Right ventricle myocardium superior (tissue), 1 donor: Measurements from ENCODE around the gene SLC6A3. TPM values are rescaled to one million over a fixed set of nuclear protein-coding genes. Genes with fewer than 3 reads are reported as not detected.
"Not testable (repeated sequence)": the region's sequence is repeated elsewhere in the genome, so short reads cannot be mapped to it uniquely, and the experiment has no call there.

ENCODE experiments used
- ATAC-seq: fragments of 200-7000 bp; cut with Tn5 transposase; one replicate; pipeline ENCODE4 v1.9.1; 2020; ENCODE audit warnings: mild to moderate bottlenecking; ENCODE audit not compliant: poor library complexity
- DNase-seq: peaks from one replicate; pipeline ENCODE4 v3.0.0-alpha.2; 2020
- intact Hi-C: fragments of 100-400 bp; cut with DNase I; formaldehyde crosslinking; loops from one replicate; pipeline ENCODE4 v1.11.2; 2022
- total RNA-seq: library from RNA; stranded (reverse); fragmentation: NEBNext Ultra II Directional; extraction: Animal tissue kit (Norgen Biotek cat#: 25700); gene quantifications from one replicate; pipeline ENCODE4 v1.2.1, GENCODE V29; 2021
- donor health status: DM: no; HTN: yes; CAD: no; lungs with severe emphysema.

Gene SLC6A3
- total RNA-seq, 1 donor from 2014 or later: not detected

DNA sequence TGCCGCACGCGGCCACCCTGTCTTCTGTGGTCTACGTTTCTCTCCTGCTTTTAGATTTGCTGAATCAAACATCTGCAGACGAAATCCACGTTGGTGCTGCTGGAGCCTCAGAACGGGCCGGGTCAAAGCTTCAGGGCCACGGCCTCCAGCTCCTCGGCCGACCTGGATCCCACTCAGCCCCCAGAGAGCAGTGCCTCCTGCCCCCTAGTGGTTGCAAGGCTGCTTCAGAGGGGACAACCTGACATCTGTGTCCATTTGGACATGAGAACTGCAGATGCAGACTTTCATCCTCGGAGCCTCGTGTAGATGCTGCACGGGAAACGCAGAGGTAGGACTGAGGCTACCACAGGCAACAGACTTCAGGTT is 23.0 kb upstream of the SLC6A3 start:
- intact Hi-C loops: no loop called here
- peak; percentile 57 for ATAC-seq
- DNase-seq: peak; percentile 32

- DNase-seq (peak; percentile 26), ATAC-seq (no peak)
- intact Hi-C loops: no loop called here
Observed at GRCh38 chr5:1467341-1468246, 22.4 kb upstream of the SLC6A3 start.

DNA sequence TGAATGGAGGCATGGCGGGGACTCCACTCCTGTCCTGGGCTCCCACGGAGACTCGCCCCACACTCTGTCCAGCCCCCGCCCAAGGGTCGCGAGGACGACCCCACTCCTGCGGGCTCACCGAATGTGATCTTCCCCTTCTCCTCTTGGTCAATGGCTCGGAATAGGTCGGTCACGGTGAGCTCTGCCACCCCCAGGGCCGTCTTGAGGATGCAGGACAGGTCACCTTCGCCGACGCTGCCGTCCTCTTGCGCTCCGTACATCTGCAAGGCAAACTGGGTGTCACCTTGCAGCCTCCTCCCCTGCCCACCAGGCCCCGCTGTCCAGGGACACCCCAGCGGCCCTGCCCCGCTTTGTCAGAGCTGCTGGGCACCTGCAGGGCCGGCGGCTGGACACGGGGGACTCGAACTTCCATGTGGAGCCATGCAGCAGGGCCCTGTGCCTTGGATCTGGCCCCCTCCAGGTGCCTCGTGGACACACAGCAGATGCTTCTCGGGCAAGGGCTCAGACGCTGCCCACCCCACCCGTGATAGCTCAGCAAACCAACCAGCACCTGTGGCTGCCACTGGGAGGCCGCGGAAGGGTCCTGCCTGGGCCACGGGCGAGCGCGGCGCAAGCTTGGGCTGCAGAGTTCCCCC is 21.5 kb upstream of the SLC6A3 start:
- intact Hi-C loops: no loop called here
- ATAC-seq: no peak
- peak; percentile 42 for DNase-seq

DNA sequence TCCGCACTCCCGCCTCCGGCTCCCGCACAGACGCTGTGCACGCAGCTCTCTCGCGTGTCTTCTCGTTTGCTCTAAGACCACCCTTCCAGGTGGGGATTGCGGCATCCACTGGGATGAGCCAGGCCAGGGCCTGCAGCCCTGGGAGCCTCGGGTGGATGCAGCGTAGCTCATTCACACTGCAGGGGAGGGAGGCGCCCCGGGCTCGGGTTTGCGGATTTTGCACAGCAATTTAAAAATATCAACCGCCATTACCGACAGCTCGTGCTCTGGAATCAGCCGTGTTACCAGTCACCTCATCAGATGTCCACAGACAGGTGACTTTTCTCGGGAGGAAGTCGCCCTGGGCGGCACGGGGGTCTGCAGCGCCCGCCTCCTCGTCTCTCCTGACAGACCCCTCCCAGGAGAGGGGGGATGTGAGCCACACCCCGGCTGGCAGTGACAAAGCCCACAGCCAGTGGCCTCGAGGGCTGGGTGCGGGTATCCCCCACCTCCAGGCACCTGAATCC is 20.8 kb upstream of the SLC6A3 start:
- DNase-seq: peak; percentile 31
- intact Hi-C loops: no loop called here
- ATAC-seq: no peak

GRCh38 chr5:1465117-1465516 is 19.9 kb upstream of the SLC6A3 start:
- DNase-seq (peak; percentile 8), ATAC-seq (no peak)
- intact Hi-C loops: no loop called here

GRCh38 chr5:1464511-1464910 is 19.3 kb upstream of the SLC6A3 start:
- intact Hi-C loops: no loop called here
- DNase-seq (peak; percentile 16), ATAC-seq (no peak)

DNA sequence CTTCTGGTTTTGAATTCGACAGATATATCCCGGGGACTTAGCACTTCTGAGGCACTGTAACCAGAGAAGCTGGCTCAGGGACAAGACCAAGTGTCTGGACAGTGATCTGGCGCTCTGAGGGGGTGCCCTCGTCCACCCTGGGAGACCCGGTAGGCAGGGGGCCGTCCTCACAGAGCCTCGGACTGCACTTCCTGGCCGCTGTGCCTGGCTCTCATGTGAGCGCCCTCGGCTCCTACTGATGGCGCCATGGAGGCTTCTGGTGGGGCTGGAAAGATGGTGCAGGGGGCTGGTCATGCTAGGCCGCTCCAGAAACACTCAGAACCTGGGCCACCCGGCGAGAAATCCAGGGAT is 18.8 kb upstream of the SLC6A3 start:
- DNase-seq (peak; percentile 5), ATAC-seq (no peak)
- intact Hi-C loops: no loop called here

- intact Hi-C loops: no loop called here
- peak; percentile 32 for DNase-seq
Observed at GRCh38 chr5:1463326-1464095, 18.3 kb upstream of the SLC6A3 start.

DNA sequence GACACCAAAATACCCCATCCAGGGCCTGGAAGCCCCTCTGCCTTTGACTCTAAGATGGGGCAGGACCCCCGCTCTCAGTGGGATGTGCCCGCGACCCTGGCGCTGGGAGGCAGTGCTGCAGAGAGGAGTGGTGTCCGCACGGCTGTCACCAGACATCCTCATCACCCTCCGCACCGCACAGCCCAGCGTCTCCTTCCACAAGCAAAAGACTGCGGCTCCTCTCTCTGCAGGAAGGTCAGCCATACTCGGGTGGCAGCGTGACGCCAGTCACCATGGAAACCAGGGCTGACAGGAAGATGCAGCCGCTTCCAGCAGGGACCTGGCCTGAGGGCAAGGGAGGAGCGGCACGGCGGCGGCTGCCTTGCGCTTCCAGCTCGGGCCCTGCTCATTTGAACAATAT is 17.1 kb upstream of the SLC6A3 start:
- ATAC-seq: no peak

More at GRCh38 chr5:1463326-1464095, 18.3 kb upstream of the SLC6A3 start:
- ATAC-seq: no peak

DNA sequence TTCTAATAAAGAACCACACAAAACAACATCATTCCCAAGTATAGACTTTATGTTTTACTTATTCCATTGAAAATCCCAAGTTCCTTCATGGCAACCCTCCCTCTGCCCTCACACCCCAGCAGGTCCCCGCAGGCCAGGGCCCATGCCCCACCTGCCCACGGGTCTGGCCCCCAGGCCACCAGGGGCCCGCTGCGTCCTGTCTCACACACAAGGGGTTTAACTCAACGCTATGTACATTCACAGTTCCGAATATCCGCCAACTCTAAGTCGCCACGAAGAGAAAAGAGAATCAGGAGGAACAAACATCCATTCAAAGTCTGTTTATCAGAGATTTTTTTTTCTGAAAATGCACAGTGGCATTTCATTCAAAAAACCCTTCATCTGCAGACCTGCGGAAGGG is 16.2 kb upstream of the SLC6A3 start:
- DNase-seq (peak; percentile 8), ATAC-seq (no peak)
- intact Hi-C loops: no loop called here

More for the DNA sequence above, 17.1 kb upstream of the SLC6A3 start:
- peak; percentile 29 for DNase-seq
- intact Hi-C loops: no loop called here

DNA sequence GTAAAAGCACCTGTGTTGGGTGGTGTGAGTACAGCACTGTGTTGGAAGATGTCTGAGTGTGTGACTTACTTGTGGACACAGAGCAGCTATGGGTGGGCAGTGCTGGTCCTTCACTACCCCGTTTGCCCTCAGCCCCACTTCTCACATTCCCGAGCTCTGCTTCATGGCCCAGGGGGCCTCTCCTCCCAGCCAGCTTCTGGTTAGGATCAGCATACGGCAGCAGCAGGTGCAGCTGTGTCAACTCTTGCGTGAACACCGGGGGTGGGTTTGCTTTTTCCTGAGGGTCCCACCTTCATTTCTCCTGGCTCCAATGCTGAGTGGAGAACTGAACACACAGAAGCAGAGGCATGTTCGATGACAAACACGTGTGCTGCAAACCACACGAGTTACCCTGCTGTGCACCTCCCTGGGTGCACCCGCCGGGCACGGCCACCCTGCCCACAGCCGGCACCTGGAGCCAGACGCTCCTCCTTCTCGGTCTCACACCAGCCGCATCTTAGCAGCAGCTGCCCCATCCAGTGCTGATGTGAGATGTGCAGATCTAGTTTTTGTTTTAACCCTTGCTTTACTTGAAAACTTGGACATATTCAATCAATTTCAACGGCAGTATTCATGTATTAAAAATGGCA is 14.9 kb upstream of the SLC6A3 start:
- peak; percentile 25 for DNase-seq
- intact Hi-C loops: no loop called here

DNA sequence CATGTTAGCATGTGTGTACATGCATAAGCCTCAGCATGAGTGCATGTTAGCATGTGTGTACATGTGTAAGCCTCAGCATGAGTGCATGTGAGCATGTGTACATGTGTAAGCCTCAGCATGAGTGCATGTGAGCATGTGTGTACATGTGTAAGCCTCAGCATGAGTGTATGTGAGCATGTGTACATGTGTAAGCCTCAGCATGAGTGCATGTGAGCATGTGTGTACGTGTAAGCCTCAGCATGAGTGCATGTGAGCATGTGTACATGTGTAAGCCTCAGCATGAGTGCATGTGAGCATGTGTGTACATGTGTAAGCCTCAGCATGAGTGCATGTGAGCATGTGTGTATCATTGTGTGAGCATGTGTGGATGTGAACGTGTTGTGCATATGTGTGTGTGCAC is 14.2 kb upstream of the SLC6A3 start:
- DNase-seq, ATAC-seq, intact Hi-C loops: not testable (repeated sequence)

More for the DNA sequence above, 14.9 kb upstream of the SLC6A3 start:
- ATAC-seq: no peak

DNA sequence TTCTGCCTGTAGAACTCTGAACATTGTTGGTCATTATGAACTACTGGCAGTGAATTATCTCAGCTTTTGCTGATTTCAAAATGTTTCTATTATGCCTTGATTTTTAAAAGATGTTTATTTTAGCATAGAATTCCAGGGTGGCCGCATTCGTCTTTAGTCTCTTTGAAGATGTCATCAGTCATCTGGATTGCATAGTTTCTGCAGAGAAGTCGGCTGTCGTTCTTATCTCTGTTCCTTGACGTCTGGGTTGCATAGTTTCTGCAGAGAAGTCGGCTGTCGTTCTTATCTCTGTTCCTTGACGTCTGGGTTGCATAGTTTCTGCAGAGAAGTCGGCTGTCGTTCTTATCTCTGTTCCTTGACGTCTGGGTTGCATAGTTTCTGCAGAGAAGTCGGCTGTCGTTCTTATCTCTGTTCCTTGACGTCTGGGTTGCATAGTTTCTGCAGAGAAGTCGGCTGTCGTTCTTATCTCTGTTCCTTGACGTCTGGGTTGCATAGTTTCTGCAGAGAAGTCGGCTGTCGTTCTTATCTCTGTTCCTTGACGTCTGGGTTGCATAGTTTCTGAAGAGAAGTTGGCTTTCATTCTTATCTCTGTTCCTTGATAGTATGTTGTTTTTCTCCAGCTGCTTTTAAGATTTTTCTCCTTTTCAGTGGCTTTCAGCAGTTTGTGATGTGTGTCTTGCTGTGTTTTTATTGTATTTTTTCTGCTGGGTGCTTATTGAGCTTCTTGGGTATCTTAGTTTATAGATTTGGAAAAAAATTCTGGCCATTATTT is 11.1 kb upstream of the SLC6A3 start:
- intact Hi-C loops, ATAC-seq, DNase-seq: not testable (repeated sequence)

DNA sequence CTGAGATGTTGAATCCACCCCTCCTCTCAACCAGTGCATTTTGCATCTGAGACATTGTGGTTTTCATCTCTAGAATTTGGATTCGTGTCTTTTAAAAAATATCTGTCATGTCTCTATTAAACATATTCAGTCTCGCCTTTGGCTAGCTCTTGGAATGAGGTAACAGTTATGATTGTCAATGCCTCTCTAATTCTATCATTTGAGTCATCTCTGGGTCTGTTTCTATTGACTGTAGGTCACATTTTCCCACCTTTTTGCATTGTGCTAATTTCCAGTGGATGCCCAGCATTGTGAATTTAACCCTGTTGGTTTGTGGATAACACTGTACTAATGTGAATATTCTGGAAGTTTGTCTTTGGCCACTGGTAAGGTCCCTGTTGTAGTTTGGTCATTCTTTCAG is 8.4 kb upstream of the SLC6A3 start:
- no peak for DNase-seq
- ATAC-seq: no peak
- intact Hi-C loops: no loop called here

DNA sequence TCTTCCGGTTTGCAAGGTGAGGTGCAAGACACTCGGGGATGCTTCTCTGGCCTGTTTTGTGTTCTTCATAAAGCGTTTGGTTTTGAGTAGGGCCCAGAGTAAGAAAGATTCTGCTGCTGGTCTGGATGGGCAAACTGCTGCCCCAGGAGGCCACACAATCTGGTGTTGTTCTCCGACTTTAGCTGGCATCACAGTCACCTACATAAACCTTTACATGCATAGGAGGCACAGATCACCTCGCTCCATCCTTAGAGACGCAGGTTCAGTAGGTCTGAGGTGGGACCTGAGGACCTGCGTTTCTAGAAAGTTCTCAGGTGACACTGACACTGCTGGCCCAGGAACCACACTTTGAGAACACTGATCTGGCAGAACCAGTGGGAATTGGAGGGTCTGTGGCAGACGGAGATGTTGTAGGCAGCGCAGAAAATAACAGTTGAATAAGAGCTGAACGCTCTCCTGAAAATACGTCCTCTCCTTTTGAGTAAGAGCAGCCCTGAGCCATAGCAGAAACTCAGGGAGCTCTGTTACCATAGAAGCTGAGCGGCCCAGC is 3.9 kb upstream of the SLC6A3 start:
- no peak for DNase-seq
- intact Hi-C loops: no loop called here
- no peak for ATAC-seq

GRCh38 chr5:1448511-1449011 is 3.3 kb upstream of the SLC6A3 start:
- DNase-seq (peak; percentile 8), ATAC-seq (no peak)
- intact Hi-C loops: no loop called here

DNA sequence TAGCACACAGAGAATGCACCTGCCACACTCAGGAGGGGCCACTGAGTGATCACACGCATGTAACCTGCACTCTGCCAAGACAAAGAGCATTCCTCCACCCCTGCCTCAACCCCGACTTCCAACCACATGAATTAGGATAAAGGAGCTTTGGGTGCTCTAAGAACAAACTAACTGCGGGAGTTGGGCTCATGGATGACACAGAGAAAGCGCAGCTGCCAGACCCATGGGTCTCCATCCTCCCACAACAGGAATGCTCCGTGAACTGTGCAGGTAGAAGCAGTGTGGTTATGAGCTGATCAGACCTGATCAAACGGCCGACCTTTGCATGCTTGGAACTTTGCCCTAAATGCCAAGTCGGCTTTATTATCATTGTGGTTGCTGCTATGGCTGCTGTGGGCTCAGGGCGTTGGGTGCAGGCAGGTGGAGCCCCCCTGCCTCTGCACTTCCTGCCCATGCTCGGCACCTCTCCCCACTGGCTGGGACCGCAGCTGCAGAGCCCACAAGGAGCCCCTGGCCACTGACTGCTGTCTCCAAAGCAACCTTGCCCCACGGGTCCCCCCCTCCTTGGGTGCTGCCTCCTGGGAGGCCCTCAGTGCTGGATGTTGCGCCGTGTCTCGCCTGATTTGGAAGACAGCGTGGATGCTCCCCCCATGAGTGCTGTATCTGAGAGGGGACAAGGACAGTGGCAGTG is 2.6 kb upstream of the SLC6A3 start:
- intact Hi-C loops: no loop called here
- ATAC-seq: no peak
- peak; percentile 15 for DNase-seq
